ENCODE data around the gene GOLGA6L6. TPM values are rescaled to one million over a fixed set of nuclear protein-coding genes. Genes with fewer than 3 reads are reported as not detected.
"Not testable (repeated sequence)": the region's sequence is repeated elsewhere in the genome, so short reads cannot be mapped to it uniquely, and the experiment has no call there.

The GOLGA6L6 gene
- total RNA-seq, 1 donor from 2014 or later = not detected

GRCh38 chr15:20493035-20493434 lies 48.6 kb downstream of the GOLGA6L6 start:
- H3K9me3 Mint-ChIP-seq (ENCODE audit: low read depth); DNase-seq (ENCODE audit: low spot score, unreplicated experiment): not testable (repeated sequence)

GRCh38 chr15:20492598-20492997 lies 49.0 kb downstream of the GOLGA6L6 start:
- not testable (repeated sequence) for H3K4me3 Mint-ChIP-seq (ENCODE audit: low read depth); H3K36me3 Mint-ChIP-seq (ENCODE audit: insufficient read depth); DNase-seq (ENCODE audit: low spot score, unreplicated experiment); H3K4me1 Mint-ChIP-seq (ENCODE audit: low read depth); H3K27me3 Mint-ChIP-seq; H3K27ac Mint-ChIP-seq; H3K9me3 Mint-ChIP-seq (ENCODE audit: low read depth)

More at GRCh38 chr15:20493035-20493434, 48.6 kb downstream of the GOLGA6L6 start:
- H3K36me3 Mint-ChIP-seq (ENCODE audit: insufficient read depth); H3K27ac Mint-ChIP-seq; H3K4me1 Mint-ChIP-seq (ENCODE audit: low read depth); H3K4me3 Mint-ChIP-seq (ENCODE audit: low read depth); H3K27me3 Mint-ChIP-seq: not testable (repeated sequence)

- H3K27me3 Mint-ChIP-seq; DNase-seq (ENCODE audit: low spot score, unreplicated experiment); H3K4me3 Mint-ChIP-seq (ENCODE audit: low read depth); H3K4me1 Mint-ChIP-seq (ENCODE audit: low read depth); H3K36me3 Mint-ChIP-seq (ENCODE audit: insufficient read depth); H3K27ac Mint-ChIP-seq; H3K9me3 Mint-ChIP-seq (ENCODE audit: low read depth): not testable (repeated sequence)
Observed at GRCh38 chr15:20489320-20489719, 52.3 kb downstream of the GOLGA6L6 start.
